Lower leg skin (tissue), 3 donors: Measurements from ENCODE around the gene GPATCH2.

Experiments
- POLR2A ChIP-seq, 2 donors: fragments of 450-650 bp; IDR thresholded peaks; one replicate each; pipeline ENCODE4 v1.6.1; 2016 to 2017; ENCODE audit warnings: antibody characterized with exemption in 2 of 2, mild to moderate bottlenecking in 1 of 2, moderate library complexity in 1 of 2
- TF ChIP-seq, protein P1 (sequence below), 3 donors: fragments of 450-650 bp; IDR thresholded peaks; one replicate each; pipeline ENCODE4 v1.5.1; 2016; ENCODE audit warnings: antibody characterized with exemption in 3 of 3, mild to moderate bottlenecking in 3 of 3, moderate library complexity in 2 of 3

DNA sequence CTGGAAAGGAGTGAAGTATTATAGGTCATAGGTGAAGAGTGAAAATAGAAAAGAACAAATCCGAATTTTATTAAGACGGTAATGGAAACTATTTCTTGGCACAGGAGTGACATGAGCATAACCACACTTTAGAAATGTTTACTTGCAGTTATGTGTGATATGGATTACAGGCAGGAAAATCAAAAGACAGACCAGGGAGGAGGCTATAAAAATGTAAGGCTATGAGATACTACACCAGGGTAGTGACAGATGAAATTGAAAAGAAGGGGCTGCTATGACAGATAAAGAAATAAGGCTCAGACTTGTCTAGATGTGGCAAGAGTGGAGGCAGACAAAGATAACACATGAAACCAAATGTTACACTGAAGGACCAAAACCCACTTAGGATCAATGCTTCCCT is 31.7 kb downstream of the GPATCH2 start:
- no peak for TF ChIP-seq POLR2A (IDR thresholded peaks at IDR 0.05)
- TF ChIP-seq, protein P1, sequence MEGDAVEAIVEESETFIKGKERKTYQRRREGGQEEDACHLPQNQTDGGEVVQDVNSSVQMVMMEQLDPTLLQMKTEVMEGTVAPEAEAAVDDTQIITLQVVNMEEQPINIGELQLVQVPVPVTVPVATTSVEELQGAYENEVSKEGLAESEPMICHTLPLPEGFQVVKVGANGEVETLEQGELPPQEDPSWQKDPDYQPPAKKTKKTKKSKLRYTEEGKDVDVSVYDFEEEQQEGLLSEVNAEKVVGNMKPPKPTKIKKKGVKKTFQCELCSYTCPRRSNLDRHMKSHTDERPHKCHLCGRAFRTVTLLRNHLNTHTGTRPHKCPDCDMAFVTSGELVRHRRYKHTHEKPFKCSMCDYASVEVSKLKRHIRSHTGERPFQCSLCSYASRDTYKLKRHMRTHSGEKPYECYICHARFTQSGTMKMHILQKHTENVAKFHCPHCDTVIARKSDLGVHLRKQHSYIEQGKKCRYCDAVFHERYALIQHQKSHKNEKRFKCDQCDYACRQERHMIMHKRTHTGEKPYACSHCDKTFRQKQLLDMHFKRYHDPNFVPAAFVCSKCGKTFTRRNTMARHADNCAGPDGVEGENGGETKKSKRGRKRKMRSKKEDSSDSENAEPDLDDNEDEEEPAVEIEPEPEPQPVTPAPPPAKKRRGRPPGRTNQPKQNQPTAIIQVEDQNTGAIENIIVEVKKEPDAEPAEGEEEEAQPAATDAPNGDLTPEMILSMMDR (IDR thresholded peaks at IDR 0.05) = no peak
